Melanocyte of skin (primary cell): ENCODE results near the gene SEMA6D. TPM values are rescaled to one million over a fixed set of nuclear protein-coding genes. Genes with fewer than 3 reads are reported as not detected.

Experiments used
- total RNA-seq, 2 donors: library from RNA; depleted of rRNA; stranded (reverse); fragments of >200 nt; gene quantifications; 2 replicates each; pipeline ENCODE4 v1.2.3, GENCODE V29; 2012

SEMA6D gene
- 10 to 100 TPM; 31.0 to 39.6 TPM for total RNA-seq

GRCh38 chr15:47717036-47717612 lies at the start of gene SEMA6D:
Gene SEMA6D, plus strand, starts transcription at chr15:47717505. Its CDS starts 42,294 bp downstream, at chr15:47759799.

